ENCODE results near the gene ALDH1A1.

ALDH1A1 gene

DNA sequence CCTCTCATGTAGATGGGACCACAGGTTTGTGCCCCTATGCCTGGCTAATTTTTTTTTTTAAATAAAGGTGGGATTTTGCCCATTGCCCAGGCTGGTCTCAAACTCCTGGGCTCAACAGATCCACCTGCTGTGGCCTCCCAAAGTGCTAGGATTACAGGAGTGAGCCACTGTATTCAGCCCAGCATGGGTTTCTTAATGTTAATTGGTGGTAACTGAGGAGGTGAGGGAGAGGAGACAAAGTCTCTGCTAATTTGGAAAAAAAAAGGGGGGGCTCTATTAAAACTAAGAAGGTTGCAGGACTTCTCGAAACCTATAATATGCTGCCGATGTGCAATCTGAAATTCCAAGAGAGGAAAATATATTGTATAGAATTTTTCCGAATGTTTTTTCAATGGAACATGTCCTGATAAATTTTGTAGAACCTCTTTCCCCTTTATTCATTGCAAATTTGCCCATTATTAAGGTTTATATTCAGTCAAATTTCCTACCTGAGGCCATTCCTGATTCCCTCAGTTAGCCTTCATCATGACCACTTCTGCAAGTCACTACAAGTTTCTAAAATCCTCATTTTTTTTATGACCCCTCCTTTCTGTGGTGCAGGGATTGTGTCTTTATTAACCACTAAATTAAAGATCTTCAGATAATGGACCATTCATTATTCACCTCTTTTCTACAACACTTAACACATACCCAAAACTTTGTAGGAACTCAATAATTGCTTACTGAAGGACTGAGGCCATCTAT lies 52.9 kb downstream of the ALDH1A1 start:
- peaks cover 10 to 25% of the 10 kb centered on the region in 2 donors for H3K36me3 ChIP-seq (ENCODE audit: control insufficient read depth in 1 of 2, insufficient read depth in 2 of 2, low read length in 2 of 2)
- H3K9me3 ChIP-seq (ENCODE audit: control insufficient read depth in 1 of 2, low read length in 2 of 2) = no peaks in the 10 kb centered on the region
- H3K27me3 ChIP-seq (ENCODE audit: control insufficient read depth in 1 of 2, insufficient read depth in 2 of 2, low read length in 2 of 2) = no peaks in the 10 kb centered on the region
- H3K4me1 ChIP-seq (ENCODE audit: control insufficient read depth in 1 of 2, insufficient read depth in 2 of 2, low read length in 2 of 2) = no peaks in the 10 kb centered on the region
- H3K27ac ChIP-seq (ENCODE audit: low read depth, low read length) = no peak overlapping the region
- no peak overlapping the region for H3K4me3 ChIP-seq (ENCODE audit: low read depth in 1 of 2, low read length in 2 of 2)
- H3K9ac ChIP-seq (ENCODE audit: low read depth in 1 of 2, low read length in 2 of 2) = no peak overlapping the region

DNA sequence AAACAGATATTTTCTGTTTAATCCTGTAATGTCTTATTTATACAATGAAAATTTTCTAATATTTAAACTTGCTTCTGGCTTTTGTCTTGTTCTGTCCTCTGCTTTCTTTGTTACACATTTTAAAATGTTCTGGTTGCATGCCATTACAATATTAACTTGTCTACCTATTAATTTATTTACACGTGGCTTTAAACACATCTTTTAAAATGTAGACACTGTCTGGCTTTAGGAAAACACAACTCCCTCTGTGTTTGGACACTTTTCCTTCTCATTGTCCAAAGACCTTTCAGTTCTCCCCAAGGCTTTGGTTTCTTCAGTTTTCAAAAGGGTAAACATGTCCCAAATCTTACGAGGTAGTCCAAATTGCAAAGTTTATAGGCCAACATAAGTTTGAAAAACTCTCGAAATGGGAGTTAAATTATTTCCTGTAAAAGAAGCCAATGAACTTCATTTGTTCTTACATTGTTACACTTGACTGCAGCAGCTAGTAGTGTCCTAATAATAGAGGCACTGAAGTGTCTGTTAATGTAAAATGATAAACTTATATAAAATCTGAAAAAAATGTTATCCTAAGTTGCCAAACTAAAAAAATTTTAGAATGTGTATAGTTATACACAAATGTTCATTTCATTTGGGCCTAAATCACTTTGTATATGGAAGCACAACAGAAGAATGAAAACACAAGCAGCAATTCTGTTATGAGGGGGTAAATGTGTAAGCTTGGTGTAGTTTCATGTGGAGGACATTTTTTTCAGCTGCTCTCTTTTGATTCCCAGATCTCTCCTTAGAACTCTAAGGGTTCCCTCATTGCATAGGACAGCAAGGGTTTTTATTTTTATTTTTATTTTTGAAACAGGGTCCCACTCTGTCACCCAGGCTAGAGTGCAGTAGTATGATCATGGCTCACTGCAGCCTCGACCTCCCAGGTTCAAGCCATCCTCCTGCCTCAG lies 53.8 kb downstream of the ALDH1A1 start:
- H3K4me3 ChIP-seq (ENCODE audit: low read depth in 1 of 2, low read length in 2 of 2) = no peak overlapping the region
- H3K27me3 ChIP-seq (ENCODE audit: control insufficient read depth in 1 of 2, insufficient read depth in 2 of 2, low read length in 2 of 2) = no peaks in the 10 kb centered on the region
- H3K9me3 ChIP-seq (ENCODE audit: control insufficient read depth in 1 of 2, low read length in 2 of 2) = no peaks in the 10 kb centered on the region
- H3K36me3 ChIP-seq (ENCODE audit: control insufficient read depth in 1 of 2, insufficient read depth in 2 of 2, low read length in 2 of 2) = peaks cover 13 to 18% of the 10 kb centered on the region in 2 donors
- H3K27ac ChIP-seq (ENCODE audit: low read depth, low read length) = no peak overlapping the region
- H3K4me1 ChIP-seq (ENCODE audit: control insufficient read depth in 1 of 2, insufficient read depth in 2 of 2, low read length in 2 of 2) = no peaks in the 10 kb centered on the region
- no peak overlapping the region for H3K9ac ChIP-seq (ENCODE audit: low read depth in 1 of 2, low read length in 2 of 2)

DNA sequence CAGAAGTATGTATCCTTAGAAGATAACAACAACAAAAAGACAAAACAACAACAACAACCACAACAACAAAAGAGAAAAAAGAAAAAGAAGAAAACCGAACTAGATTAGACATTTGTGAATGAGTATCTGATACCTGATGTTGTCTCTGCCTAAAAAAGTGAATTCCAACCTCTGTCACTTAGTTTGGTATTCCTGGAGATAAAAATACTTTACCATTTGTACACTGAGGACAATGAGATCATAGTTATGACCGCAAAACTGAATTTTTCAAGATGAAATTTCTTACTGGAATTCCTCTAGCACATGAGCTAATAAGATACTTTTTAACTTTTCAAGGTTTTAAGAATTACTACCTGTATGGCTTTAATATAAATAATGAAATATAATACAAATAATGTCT lies 54.5 kb downstream of the ALDH1A1 start:
- Histone ChIP-seq H3K4me3 (ENCODE audit: low read depth in 1 of 2, low read length in 2 of 2) (no peak overlapping the region), H3K36me3 (ENCODE audit: control insufficient read depth in 1 of 2, insufficient read depth in 2 of 2, low read length in 2 of 2) (peaks cover 13 to 14% of the 10 kb centered on the region in 2 donors), H3K27ac (ENCODE audit: low read depth, low read length) (no peak overlapping the region), H3K9ac (ENCODE audit: low read depth in 1 of 2, low read length in 2 of 2) (no peak overlapping the region), H3K4me1 (ENCODE audit: control insufficient read depth in 1 of 2, insufficient read depth in 2 of 2, low read length in 2 of 2) (no peaks in the 10 kb centered on the region), H3K27me3 (ENCODE audit: control insufficient read depth in 1 of 2, insufficient read depth in 2 of 2, low read length in 2 of 2) (no peaks in the 10 kb centered on the region), H3K9me3 (ENCODE audit: control insufficient read depth in 1 of 2, low read length in 2 of 2) (no peaks in the 10 kb centered on the region)

DNA sequence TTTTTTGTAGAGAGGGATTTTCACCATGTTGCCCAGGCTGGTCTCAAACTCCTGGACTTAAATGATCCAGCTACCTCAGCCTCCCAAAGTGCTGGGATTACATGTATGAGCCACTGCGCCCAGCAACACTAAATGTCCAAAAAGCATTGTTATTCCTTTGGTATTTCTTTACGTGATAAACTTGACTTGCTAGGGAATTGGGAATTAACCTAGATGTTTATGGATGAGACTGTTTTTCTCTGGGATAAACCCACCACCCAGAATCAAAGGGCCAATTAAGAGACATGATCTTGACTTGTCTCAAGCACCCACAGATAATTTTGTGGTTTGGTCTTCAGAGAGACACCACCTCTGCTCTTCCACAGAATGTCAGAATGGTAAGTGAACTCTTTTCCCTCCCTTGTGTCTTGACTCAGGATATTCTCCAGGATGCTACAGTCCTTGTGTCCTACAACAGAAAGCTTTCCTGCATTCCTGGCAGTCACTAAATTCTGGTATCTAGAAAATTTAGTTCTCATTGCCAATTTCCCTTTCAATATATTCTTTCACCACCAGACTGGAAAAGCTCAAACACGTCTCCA lies 55.7 kb downstream of the ALDH1A1 start:
- Histone ChIP-seq H3K4me3 (ENCODE audit: low read depth in 1 of 2, low read length in 2 of 2) (no peak overlapping the region), H3K27ac (ENCODE audit: low read depth, low read length) (no peak overlapping the region), H3K36me3 (ENCODE audit: control insufficient read depth in 1 of 2, insufficient read depth in 2 of 2, low read length in 2 of 2) (peaks cover 5 to 13% of the 10 kb centered on the region in 2 donors), H3K4me1 (ENCODE audit: control insufficient read depth in 1 of 2, insufficient read depth in 2 of 2, low read length in 2 of 2) (no peaks in the 10 kb centered on the region), H3K9ac (ENCODE audit: low read depth in 1 of 2, low read length in 2 of 2) (no peak overlapping the region), H3K9me3 (ENCODE audit: control insufficient read depth in 1 of 2, low read length in 2 of 2) (no peaks in the 10 kb centered on the region), H3K27me3 (ENCODE audit: control insufficient read depth in 1 of 2, insufficient read depth in 2 of 2, low read length in 2 of 2) (no peaks in the 10 kb centered on the region)

DNA sequence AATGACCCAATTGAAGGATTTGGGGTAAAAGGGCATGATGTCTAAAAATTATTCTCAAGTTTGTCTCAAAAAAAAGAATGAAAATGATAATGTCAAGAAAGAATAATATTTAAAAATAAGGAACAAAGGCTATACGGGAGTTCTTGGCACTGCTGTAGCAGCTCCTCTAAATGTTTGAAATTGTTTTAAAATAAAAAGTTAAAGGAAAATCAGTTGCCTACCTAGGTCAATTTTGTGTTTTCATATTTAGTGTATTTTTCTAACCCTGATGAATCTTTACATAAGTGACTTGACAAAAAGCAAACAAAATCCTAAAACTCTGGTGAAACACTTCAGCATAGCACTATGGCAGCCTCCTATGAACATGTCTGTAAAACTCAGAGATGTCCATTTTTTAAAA lies 56.4 kb downstream of the ALDH1A1 start:
- Histone ChIP-seq H3K4me1 (ENCODE audit: control insufficient read depth in 1 of 2, insufficient read depth in 2 of 2, low read length in 2 of 2) (no peaks in the 10 kb centered on the region), H3K9me3 (ENCODE audit: control insufficient read depth in 1 of 2, low read length in 2 of 2) (no peaks in the 10 kb centered on the region), H3K27ac (ENCODE audit: low read depth, low read length) (no peak overlapping the region), H3K4me3 (ENCODE audit: low read depth in 1 of 2, low read length in 2 of 2) (no peak overlapping the region), H3K27me3 (ENCODE audit: control insufficient read depth in 1 of 2, insufficient read depth in 2 of 2, low read length in 2 of 2) (no peaks in the 10 kb centered on the region), H3K9ac (ENCODE audit: low read depth in 1 of 2, low read length in 2 of 2) (no peak overlapping the region), H3K36me3 (ENCODE audit: control insufficient read depth in 1 of 2, insufficient read depth in 2 of 2, low read length in 2 of 2) (peaks cover 5 to 13% of the 10 kb centered on the region in 2 donors)

DNA sequence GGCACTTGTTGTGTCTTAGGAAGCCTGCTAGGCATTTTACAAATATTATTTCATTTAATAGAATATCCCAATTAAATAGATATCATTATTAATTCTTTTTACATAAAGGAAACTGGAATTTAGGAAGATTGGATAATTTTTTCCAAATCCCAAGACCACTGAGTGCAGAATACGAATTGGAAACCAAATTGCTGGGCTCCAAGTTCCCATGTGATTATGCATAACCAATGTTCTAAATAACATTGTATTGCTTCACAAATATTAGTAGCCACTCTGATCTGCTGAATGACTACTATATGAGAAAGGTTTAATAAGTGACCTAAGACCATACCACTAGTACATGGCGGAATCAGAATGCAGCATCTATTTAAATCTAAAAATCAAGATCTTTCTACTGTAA lies 57.7 kb downstream of the ALDH1A1 start:
- Histone ChIP-seq H3K4me3 (ENCODE audit: low read depth in 1 of 2, low read length in 2 of 2) (no peak overlapping the region), H3K27ac (ENCODE audit: low read depth, low read length) (no peak overlapping the region), H3K27me3 (ENCODE audit: control insufficient read depth in 1 of 2, insufficient read depth in 2 of 2, low read length in 2 of 2) (no peaks in the 10 kb centered on the region), H3K4me1 (ENCODE audit: control insufficient read depth in 1 of 2, insufficient read depth in 2 of 2, low read length in 2 of 2) (no peaks in the 10 kb centered on the region), H3K9me3 (ENCODE audit: control insufficient read depth in 1 of 2, low read length in 2 of 2) (no peaks in the 10 kb centered on the region), H3K36me3 (ENCODE audit: control insufficient read depth in 1 of 2, insufficient read depth in 2 of 2, low read length in 2 of 2) (peaks cover 2 to 13% of the 10 kb centered on the region in 2 donors), H3K9ac (ENCODE audit: low read depth in 1 of 2, low read length in 2 of 2) (no peak overlapping the region)

DNA sequence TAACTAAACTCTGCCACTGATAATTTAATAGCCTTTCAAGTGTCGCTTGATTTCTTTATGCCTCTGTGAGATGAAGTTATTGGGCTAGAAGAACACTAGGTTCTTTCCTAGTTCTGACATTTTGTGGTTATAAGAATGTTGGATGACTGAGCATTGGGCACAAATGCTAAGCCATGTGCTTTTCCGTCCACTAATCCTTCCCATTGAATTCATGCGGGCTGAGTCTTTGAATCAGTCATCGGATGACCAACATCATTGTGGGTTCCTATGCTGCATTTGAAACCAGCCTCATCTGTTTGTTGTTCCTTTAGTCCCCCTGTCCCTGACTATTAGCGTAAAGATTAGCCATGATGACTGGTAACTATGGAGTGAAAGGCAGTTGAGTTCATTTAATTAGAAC lies 58.5 kb downstream of the ALDH1A1 start:
- Histone ChIP-seq H3K9ac (ENCODE audit: low read depth in 1 of 2, low read length in 2 of 2) (no peak overlapping the region), H3K4me3 (ENCODE audit: low read depth in 1 of 2, low read length in 2 of 2) (no peak overlapping the region), H3K4me1 (ENCODE audit: control insufficient read depth in 1 of 2, insufficient read depth in 2 of 2, low read length in 2 of 2) (no peaks in the 10 kb centered on the region), H3K27me3 (ENCODE audit: control insufficient read depth in 1 of 2, insufficient read depth in 2 of 2, low read length in 2 of 2) (no peaks in the 10 kb centered on the region), H3K36me3 (ENCODE audit: control insufficient read depth in 1 of 2, insufficient read depth in 2 of 2, low read length in 2 of 2) (peaks cover 5 to 13% of the 10 kb centered on the region in 2 donors), H3K27ac (ENCODE audit: low read depth, low read length) (no peak overlapping the region), H3K9me3 (ENCODE audit: control insufficient read depth in 1 of 2, low read length in 2 of 2) (no peaks in the 10 kb centered on the region)

DNA sequence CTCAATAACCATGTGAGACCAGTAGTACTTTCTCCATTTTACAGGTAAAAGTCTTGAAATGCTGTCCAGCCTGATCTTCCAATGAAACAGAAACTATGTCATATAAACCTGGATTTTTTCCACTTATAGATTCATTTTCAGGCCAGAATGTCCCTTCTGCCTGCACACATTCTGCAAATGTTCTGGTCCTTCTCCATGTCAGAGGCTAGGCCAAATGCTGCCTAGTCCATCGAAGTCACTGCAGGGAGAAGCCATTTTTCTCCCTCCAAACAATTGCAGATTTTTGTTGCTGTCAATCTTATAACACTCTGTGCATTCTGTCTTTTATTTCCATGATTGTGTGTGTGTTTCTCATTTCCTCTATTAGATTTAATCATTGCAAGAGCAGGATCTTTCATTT lies 59.4 kb downstream of the ALDH1A1 start:
- no peaks in the 10 kb centered on the region for H3K9me3 ChIP-seq (ENCODE audit: control insufficient read depth in 1 of 2, low read length in 2 of 2)
- H3K9ac ChIP-seq (ENCODE audit: low read depth in 1 of 2, low read length in 2 of 2) = no peak overlapping the region
- no peak overlapping the region for H3K27ac ChIP-seq (ENCODE audit: low read depth, low read length)
- no peaks in the 10 kb centered on the region for H3K27me3 ChIP-seq (ENCODE audit: control insufficient read depth in 1 of 2, insufficient read depth in 2 of 2, low read length in 2 of 2)
- H3K4me3 ChIP-seq (ENCODE audit: low read depth in 1 of 2, low read length in 2 of 2) = no peak overlapping the region
- peaks cover 5 to 13% of the 10 kb centered on the region in 2 donors for H3K36me3 ChIP-seq (ENCODE audit: control insufficient read depth in 1 of 2, insufficient read depth in 2 of 2, low read length in 2 of 2)
- no peaks in the 10 kb centered on the region for H3K4me1 ChIP-seq (ENCODE audit: control insufficient read depth in 1 of 2, insufficient read depth in 2 of 2, low read length in 2 of 2)

DNA sequence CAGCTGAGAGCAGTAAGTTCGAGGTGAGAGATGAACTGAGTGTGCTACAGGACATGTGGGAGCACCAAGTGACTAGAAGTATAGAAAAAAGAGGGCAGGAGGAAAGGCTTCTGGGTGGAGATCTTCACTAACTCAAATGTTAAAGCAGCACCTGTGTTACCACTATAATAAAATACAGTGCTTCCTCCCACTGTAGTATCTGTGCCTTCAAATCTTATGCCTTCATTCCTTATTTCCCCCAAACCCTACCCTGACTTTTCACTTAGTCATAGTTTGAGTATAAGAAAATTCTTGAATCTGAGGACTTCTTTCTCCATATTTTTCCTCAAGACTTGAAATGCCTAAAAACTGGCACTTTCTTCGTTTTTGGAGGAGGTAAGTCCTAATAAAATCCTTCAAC lies 61.8 kb downstream of the ALDH1A1 start:
- Histone ChIP-seq H3K4me1 (ENCODE audit: control insufficient read depth in 1 of 2, insufficient read depth in 2 of 2, low read length in 2 of 2) (no peaks in the 10 kb centered on the region), H3K4me3 (ENCODE audit: low read depth in 1 of 2, low read length in 2 of 2) (no peak overlapping the region), H3K27ac (ENCODE audit: low read depth, low read length) (no peak overlapping the region), H3K27me3 (ENCODE audit: control insufficient read depth in 1 of 2, insufficient read depth in 2 of 2, low read length in 2 of 2) (no peaks in the 10 kb centered on the region), H3K36me3 (ENCODE audit: control insufficient read depth in 1 of 2, insufficient read depth in 2 of 2, low read length in 2 of 2) (peaks cover 2 to 7% of the 10 kb centered on the region in 2 donors), H3K9me3 (ENCODE audit: control insufficient read depth in 1 of 2, low read length in 2 of 2) (no peaks in the 10 kb centered on the region), H3K9ac (ENCODE audit: low read depth in 1 of 2, low read length in 2 of 2) (no peak overlapping the region)

DNA sequence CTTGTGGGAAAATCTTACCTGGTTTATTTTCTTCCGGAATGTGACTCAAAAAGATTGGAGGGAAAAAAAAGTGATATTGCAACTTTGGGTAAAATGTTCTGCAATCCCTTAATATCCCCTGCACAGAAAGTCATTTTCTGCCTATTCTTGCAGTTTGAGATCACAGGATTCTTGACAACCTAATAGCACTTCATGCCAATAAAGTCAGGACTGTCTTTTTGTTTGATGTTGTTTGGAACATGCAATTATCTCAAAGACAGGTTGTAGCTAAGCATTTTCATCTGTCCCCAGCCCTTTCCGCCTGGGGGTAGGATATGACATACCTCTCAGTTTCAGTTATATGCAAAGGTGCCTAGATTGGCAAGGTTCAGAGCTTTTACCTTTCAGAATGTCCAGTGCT lies 63.9 kb downstream of the ALDH1A1 start:
- H3K4me3 ChIP-seq (ENCODE audit: low read depth in 1 of 2, low read length in 2 of 2) = no peak overlapping the region
- H3K27me3 ChIP-seq (ENCODE audit: control insufficient read depth in 1 of 2, insufficient read depth in 2 of 2, low read length in 2 of 2) = no peaks in the 10 kb centered on the region
- H3K4me1 ChIP-seq (ENCODE audit: control insufficient read depth in 1 of 2, insufficient read depth in 2 of 2, low read length in 2 of 2) = no peaks in the 10 kb centered on the region
- no peak overlapping the region for H3K9ac ChIP-seq (ENCODE audit: low read depth in 1 of 2, low read length in 2 of 2)
- H3K27ac ChIP-seq (ENCODE audit: low read depth, low read length) = no peak overlapping the region
- peaks cover 0 to 7% of the 10 kb centered on the region in 2 donors for H3K36me3 ChIP-seq (ENCODE audit: control insufficient read depth in 1 of 2, insufficient read depth in 2 of 2, low read length in 2 of 2)
- no peaks in the 10 kb centered on the region for H3K9me3 ChIP-seq (ENCODE audit: control insufficient read depth in 1 of 2, low read length in 2 of 2)

Measured in duodenal mucosa (tissue), 2 donors.